Skin epidermis (tissue), 12 donors: ENCODE measurements around the gene DLG4.

Source experiments
- H3K27ac ChIP-seq, 21 experiments: fragments of 200-600 bp; sonication (generic) in 11 of 21; one replicate each; pipeline ENCODE4 v1.5.0; 2020; ENCODE audit warnings: mild to moderate bottlenecking in 3 of 21, inconsistent platforms in 2 of 21, moderate library complexity in 2 of 21
- H3K4me3 ChIP-seq, 7 experiments: fragments of 200-600 bp; sonication (generic) in 2 of 7; one replicate each; pipeline ENCODE4 v1.5.0; 2020; ENCODE audit warnings: inconsistent platforms in 2 of 7, mild to moderate bottlenecking in 2 of 7, moderate library complexity in 1 of 7

DLG4 gene

DNA sequence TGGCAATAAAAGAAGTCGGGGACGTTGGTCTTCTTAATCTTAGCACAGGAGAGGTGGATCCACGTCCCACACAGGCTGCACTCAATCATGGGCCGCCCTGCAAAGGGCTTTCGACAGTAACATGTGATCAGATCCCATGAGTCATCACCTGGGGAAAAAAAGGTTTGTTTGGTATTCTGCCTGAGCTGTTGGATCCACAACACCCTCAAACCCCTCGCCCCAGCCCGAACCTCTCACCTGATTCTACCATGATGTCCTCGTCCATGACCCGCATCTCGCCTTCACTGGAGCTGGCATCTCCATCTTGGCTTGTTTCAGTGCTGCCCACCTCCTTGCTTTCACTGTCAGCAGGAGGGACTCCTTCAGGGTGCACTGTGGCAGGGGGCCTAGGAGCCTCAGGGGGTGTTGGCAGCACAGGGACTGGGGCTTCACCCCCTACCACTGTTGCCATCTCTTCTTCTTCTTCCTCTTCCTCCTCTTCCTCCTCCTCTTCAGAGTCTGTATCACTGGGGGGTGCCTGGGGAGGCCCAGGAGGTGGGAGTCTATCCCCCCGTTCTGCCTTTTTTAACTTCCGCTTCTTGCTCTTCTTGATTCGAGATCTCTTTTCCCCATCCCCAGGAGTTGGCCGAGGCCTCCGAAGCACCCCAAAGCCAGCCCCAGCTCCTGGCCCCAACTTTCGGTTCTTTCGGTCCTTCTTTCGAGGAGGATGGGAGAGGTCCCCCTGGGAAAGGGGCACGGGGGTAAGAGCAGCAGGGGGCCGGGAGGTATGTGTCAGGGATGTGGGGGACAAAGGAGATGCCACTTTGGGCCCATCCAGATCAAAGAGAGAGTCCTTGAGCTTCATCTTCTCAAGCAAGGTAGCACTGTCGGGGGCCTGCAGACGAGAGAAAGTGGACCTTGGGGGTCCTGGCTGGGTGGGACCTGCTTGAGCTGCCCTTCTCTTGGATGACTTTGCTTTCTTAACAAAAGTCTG lies 16.3 kb upstream of the DLG4 start:
- Histone ChIP-seq H3K4me3 (no peak overlapping the region), H3K27ac (peak overlapping the region in 7 of 21 experiments; percentile 19 to 97 (median 49))

DNA sequence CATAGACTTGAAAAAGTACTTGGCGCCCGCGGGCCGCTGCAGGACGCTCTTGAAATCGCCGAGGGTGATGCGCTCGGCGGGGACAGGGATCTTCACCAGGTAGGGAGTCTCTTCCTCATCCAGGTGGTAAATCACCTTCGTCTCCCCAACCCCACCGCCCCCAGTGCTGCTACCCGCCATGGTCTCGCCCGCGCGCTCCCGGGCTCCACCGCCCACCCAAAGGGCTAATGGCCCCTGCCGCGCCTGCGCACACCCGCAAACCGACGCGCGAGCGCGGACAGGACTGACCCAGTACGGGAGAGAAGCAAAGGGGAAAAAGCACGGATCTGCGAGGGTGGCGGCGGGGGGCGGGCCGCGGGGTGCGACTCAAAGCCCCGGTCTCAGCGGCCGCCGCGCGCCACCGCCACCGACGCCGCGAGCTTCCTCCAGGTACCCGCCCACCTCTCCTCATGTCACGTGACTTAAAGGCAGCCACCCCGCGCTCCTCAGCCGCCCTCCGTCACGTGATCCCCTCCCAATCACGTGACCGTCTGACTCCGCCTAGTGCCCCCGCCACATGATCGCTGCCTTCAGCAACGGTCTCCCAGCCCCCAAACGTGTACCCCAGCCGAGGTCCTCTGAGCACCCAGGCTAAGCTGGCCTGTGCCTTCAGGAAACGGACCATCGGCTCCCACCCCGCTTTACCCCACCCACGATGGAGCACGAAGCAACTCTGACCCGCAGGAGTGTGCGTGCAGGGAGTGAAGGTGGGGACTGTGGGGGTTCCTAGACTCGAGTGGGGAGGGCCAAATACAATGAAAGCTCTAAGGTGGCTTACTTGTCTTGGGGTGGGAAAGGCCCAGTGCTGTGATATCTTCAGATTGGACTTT lies 14.7 kb upstream of the DLG4 start, which contains the start of gene DVL2:
Gene DVL2, minus strand, starts transcription at position 435 of the 869 bp plus-strand sequence. Its CDS starts 255 bp downstream, at position 180.
- Histone ChIP-seq H3K27ac (peak within 1 kb of the TSS; percentile 16 to 95 (median 89)), H3K4me3 (peak within 1 kb of the TSS; percentile 67 to 96 (median 78))

DNA sequence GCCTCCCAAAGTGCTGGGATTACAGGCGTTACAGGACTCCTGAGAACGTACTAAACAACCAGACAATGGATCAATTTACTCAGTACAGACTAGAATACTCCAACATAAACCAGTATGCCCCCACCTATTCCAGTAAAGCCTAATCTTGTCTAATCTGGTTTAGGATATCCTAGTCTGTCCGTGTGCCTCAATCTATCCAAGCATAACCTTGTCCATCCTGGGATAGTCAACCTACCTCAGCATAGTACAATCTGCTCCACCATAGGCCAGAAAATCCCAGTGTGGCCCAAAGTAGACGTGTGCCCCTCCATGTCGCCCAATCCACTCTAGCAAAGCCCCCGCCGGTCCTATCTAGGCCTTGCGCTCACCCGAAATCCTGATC lies 14.1 kb upstream of the DLG4 start:
- Histone ChIP-seq H3K4me3 (peak overlapping the region; percentile 67 to 96 (median 78)), H3K27ac (peak overlapping the region; percentile 16 to 95 (median 89))

DNA sequence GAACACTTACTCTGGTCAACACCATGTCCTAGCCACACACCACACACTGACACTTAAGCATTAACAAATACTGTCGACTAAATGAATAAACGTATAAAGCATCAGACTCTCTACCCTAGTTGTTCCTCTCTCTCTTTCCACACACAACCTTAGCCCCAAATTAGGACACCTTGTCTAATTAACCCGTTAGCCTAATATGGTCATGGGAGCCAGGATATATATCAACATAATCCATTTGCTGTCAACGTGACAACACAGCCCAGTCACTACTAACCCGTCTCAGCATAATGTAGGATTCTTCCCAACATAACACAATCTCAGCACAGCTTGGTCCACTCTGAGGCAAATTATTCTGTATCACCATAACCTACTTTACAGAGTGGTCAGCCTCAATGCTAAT lies 12.5 kb upstream of the DLG4 start:
- Histone ChIP-seq H3K4me3 (no peak overlapping the region), H3K27ac (no peak overlapping the region)

DNA sequence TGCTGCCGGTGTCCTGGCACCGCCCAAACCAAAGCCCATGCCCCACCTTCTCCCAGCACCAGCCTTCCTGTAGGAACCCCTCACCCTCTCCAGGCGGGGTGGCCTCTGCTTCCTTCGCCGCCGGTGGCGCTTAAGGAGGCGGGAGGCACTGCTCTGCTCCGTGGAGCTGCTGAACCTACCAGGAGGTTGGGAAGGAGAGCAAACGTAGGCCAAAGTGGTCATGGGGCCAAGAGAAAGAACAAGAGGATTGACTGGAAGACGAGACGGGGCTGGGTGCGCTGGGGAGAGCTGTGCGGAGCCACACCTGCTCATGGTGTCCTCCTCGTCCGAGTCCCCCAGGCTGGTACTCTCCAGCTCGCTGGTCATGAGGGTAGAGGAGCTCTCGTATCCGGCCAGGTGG lies 9.9 kb upstream of the DLG4 start:
- peak overlapping the region in 1 of 21 experiments; percentile 1 for H3K27ac ChIP-seq
- no peak overlapping the region for H3K4me3 ChIP-seq

DNA sequence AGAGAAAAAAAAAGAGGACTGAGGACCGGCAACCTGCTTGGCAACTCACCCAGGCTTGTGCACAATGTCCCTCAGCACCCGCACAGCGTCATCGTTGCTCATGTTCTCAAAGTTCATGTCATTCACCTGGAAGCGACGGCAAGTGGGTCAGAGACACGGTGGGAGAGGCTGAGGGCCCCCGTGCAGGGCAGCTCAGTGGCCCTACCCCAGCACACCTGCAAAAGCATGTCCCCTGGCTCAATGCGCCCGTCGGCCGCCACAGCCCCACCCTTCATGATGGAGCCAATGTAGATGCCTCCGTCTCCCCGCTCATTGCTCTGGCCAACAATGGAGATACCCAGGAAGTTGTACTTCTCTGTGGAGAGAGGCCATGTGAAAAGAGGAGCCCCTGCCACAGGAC lies 9.3 kb upstream of the DLG4 start:
- H3K27ac ChIP-seq: peak overlapping the region in 5 of 21 experiments; percentile 1 to 44 (median 6)

DNA sequence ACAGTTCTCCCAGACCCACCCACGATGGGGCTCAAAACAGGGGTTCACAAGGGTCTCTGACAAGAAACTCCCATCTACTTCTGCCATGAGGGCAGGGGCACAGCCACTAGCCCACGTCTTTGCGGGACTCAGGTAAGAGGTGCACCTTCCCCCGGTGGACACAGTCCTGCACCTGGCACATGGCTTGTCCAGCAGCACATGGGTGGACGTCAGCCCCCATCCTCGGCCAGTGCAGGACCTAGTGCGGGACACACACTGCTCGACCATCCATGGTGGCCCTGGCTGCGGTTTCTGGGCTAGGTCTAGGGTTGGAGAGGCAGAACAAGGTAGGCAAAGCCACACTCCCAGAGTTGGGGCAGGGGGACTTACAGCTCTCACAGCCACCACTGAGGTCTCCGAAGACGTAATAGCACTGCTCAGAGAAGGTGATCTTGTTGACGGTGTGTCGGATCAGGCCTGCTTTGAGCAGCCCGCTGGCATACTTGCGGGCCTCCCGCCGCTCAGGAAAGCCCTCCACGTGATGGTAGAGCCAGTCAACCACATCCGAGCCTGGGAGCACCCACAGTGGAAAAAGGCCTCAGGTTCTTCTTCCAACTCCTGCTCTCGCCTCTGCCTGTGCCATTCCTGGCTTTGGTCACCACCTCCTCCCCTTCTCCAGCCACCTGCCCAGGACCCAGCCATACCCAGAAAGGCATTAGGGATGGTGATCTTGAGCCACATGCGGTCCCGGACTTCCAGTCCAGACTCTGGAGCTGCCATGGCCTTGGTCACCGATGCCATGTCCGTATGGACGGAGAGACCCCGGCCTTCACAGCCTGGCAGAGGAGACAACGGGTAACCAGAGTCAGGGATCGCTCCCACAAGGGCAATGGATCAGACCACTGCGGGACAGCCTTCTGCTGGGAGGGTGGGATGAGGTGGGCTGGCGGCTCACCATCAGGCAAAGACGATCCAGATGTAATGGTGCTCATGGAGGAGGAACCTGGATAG lies 7.4 kb upstream of the DLG4 start:
- peak overlapping the region in 5 of 21 experiments; percentile 35 to 65 (median 51) for H3K27ac ChIP-seq
- H3K4me3 ChIP-seq: no peak overlapping the region

More for the DNA sequence above, 9.3 kb upstream of the DLG4 start:
- no peak overlapping the region for H3K4me3 ChIP-seq

DNA sequence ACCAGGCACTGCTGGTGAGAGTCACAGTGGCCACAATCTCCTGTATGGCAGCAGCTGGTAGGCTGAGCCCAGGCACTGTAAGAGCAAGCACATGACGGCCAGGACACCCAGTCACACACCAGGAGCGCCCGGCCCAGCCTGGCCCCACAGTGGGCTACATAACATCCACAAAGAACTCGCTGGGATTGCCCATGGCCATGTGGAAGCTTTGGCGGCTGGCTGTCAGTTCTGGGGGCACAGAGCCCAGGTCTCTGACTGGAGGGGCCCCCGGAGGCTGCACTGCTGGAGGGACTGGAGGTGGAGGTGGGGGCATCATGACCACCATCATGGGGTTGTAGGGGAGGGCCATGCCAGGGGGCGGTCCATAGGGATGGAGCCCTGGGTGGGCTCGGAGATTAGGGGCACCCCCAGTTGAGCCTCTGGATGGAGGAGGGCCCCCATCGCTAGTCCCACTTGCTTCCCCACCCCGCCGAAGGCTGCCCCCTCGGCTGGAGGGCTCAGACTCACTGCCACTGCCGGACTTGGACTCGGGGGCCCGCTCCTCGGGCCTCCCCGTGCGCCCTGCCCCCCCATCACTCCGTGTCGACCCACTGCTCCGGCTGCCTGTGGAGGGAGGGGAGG lies 6.2 kb upstream of the DLG4 start:
- peak overlapping the region in 2 of 21 experiments; percentile 19 to 55 for H3K27ac ChIP-seq
- no peak overlapping the region for H3K4me3 ChIP-seq

DNA sequence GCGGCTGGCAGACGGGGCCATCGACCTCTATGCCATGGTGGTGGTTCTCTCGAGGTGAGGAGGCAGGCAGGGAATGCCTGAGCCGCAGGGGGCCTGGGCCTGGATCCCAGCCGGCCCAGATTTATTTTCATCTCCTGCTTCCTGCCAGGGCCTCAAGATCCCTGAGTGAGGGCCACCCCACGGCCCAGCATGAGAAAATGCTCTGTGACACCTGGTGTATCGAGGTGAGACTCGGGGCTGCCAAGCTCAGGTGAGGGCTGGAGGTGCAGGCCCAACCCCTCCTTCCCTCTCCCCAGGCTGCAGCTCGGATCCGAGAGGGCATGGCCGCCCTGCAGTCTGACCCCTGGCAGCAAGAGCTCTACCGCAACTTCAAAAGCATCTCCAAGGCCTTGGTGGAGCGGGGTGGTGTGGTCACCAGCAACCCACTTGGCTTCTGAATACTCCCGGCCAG lies 5.0 kb upstream of the DLG4 start:
- no peak overlapping the region for H3K4me3 ChIP-seq
- H3K27ac ChIP-seq: peak overlapping the region in 1 of 21 experiments; percentile 16

DNA sequence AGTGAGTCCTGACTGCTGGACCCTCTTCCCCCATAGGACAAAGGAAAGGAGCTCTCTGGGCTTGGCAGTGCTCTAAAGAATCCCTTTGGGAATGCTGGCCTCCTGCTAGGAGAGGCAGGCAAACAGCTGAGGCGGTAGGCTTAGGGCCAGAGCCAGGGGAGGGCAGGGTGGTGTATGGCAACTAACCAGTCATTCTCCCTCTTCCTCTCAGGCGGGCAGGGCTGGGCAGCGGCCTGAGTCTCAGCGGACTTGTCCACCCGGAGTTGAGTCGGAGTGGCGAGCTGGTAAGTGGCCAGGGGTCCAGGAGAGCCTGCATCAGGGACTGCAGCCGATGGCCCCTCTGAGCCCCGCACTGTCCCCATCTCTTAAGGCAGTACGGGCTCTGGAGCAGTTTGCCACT lies 4.5 kb upstream of the DLG4 start:
- H3K27ac ChIP-seq: peak overlapping the region in 1 of 21 experiments; percentile 15
- no peak overlapping the region for H3K4me3 ChIP-seq

DNA sequence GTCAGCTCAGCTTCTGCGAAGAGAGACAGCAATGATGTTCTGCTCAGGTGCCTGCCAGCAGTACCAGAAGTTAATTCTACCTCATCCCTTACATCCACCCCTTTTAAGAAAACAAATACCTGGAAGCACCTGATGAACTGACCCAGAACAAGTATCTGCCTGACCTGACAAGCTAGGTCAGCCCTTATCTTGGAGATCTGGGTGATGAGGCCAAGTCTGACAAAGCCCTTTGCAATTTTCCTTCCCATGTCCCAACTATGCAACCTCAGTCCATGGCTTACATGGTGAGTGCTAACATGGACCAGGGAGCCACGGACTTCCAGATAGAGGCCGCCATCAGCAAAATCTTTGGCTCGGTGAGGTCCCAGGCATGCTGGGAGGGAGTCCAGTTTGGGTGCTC lies 3.7 kb upstream of the DLG4 start:
- peak overlapping the region in 1 of 21 experiments; percentile 33 for H3K27ac ChIP-seq
- H3K4me3 ChIP-seq: no peak overlapping the region

DNA sequence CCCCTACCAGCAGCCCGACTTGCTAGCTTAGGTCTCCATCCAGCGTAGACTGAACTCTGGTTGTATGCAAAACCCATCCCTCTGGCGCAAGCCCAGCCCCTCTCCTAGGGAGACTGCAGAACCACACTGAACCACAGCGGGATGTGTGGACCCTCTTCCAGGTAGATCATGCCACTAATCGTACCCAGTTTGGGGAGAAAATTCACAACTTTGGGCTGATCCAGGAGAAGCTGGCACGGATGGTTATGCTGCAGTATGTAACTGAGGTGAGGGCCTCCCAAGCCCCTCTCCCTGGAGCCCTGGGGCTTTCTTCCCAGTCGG lies 3.3 kb upstream of the DLG4 start:
- H3K4me3 ChIP-seq: no peak overlapping the region
- H3K27ac ChIP-seq: peak overlapping the region in 2 of 21 experiments; percentile 33 to 44

DNA sequence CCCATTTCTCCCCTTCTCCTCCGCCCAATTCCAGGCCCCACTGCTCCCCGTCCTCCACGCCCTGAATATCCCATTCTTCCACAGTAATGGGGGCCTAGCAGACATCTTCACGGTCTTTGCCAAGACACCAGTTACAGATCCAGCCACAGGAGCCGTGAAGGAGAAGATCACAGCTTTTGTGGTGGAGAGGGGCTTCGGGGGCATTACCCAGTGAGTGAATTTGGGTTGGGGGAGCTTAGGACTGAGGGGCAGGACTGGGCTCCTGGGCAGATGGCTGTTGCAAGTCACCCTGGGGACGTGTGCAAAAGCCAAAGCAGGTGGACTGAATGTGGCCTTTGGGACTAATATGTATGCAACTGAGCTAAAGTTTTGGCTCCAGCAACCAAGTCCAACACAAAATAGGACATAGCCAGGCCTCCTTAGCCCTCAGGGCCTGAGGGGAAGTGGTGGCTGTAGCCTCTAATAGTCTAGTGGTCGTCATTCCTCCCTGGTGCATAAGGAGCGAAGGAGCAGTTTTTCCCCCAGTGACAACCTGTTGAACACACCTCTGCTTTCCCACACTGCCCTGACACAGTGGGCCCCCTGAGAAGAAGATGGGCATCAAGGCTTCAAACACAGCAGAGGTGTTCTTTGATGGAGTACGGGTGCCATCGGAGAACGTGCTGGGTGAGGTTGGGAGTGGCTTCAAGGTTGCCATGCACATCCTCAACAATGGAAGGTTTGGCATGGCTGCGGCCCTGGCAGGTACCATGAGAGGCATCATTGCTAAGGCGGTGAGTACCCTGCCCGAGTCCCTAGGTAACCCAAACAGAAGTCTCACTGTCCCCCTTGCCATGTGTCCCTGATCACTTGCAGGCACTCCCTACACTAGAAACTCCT lies 2.7 kb upstream of the DLG4 start:
- no peak overlapping the region for H3K4me3 ChIP-seq
- H3K27ac ChIP-seq: peak overlapping the region in 3 of 21 experiments; percentile 44 to 98 (median 95)

DNA sequence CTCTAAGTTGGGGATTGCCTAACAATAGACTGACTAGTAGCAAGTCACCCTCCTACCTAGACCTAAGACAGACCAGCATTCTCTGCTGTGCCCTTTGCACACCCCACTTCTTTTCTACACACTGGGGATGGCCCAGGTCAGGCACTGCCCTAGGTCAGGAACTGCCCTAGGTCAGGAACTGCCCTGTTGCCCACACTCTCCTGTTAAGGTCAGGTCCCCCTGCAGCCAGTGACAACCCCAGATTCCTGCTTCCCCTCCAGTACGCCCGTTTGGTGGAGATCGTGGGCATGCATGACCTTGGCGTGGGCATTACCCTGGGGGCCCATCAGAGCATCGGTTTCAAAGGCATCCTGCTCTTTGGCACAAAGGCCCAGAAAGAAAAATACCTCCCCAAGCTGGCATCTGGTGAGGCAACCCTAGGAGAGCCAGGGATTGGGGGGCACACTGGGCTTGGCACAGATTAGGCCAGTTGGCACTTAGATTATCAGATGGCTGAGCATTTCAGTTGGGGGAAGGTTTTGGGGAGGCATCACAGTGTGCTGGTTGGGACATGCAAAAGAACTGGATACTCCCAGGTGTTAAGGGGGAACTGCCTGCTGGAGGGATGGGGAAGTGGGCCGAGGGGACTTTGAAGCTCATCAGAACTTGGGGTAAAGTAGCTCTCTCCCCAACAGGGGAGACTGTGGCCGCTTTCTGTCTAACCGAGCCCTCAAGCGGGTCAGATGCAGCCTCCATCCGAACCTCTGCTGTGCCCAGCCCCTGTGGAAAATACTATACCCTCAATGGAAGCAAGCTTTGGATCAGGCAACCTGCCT lies 1.8 kb upstream of the DLG4 start:
- H3K27ac ChIP-seq: peak overlapping the region in 15 of 21 experiments; percentile 30 to 99 (median 95)
- H3K4me3 ChIP-seq: peak overlapping the region in 1 of 7 experiments; percentile 68

DNA sequence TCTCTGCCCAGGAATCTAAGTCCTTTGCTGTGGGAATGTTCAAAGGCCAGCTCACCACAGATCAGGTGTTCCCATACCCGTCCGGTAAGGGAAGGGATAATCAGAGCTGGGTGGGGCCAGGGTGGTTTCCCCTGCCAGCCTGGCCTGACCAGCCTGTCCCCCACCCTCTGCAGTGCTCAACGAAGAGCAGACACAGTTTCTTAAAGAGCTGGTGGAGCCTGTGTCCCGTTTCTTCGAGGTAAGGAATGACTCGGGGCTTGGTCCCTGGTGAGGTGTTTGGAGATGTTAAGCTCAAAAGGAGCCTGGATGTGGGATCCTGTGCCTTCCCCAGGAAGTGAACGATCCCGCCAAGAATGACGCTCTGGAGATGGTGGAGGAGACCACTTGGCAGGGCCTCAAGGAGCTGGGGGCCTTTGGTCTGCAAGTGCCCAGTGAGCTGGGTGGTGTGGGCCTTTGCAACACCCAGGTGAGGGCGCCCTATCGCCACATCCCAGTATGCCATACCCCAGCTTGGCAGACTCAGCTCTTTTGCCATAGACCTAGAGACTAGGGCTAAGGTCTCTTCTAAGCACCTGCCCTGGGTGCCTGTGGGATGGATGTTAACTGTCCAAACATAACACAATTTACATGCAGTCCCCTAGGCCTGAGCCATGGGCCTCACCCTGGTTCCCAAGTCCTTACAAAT lies 1.1 kb upstream of the DLG4 start:
- Histone ChIP-seq H3K4me3 (peak overlapping the region; percentile 47 to 95 (median 79)), H3K27ac (peak overlapping the region; percentile 79 to 99 (median 95))

DNA sequence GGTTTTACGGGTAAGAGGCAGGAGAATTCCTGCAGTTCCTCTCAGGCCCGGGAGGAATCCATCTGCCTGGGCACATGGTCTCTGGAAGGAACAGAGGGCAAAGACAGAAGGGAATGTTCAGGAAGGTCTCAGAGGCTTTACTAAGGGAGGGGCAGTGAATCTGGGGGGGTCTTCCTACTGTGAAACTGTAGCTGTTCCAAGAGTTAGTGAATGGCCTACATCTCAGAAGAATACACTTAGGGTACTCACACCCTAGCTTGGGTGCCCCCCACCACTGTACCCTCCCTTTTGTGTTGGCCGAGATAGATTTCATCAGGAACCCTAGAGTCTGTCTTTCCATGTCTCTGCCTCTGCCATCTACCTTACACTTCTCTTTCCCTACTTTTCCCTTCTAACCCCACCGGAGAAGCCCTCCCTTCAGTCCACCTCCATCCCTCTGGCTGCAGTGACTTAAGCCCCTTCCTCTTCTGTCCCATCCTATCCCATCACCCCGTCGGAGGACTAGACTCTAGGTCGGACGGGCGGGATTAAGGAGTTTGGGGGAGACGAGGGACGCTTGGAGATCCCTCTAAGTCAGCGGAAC lies 316 bp downstream of the DLG4 start:
- Histone ChIP-seq H3K27ac (peak overlapping the region in 20 of 21 experiments; percentile 81 to 99 (median 96)), H3K4me3 (peak overlapping the region; percentile 47 to 95 (median 79))
